SHP77 treated with DMSO at 0.1 percent for 48 hours (cell line): ENCODE results near the gene CYP3A4.

Source experiments
- DNase-seq: peaks from one replicate; lab custom pipeline; 2025; lab: John Stamatoyannopoulos, UW

The CYP3A4 gene

GRCh38 chr7:99720800-99721595, 63.0 kb downstream of the CYP3A4 start:
- no peak for DNase-seq

GRCh38 chr7:99719996-99720769, 63.8 kb downstream of the CYP3A4 start:
- DNase-seq, result no peak

DNA sequence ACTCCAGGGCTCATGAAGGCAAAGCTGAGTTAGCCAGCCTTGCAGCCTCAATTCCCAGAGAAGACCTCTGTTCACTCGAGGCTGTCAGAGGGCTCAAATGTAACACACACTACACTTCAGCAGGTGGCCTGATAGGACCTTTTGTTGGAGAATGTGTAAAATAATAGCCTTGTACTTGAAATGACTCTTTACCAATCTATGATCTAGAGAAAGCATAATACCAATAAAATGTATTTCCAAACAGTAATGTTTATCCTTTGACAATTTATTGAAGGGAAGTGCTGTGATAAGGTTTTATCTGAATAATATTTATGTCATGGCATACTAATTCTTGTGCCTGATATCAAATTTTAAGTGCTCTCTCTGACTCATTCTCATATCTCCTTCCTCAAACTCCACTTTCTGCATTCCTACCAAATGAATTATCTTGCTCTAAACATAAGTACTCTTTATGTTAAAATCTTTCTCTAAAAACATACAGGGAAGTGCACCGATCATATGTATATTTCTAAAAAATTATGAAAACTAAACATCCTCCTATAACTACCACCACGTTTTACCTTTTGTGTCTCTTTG, 69.9 kb downstream of the CYP3A4 start:
- DNase-seq, result no peak

GRCh38 chr7:99709838-99710578, 74.0 kb downstream of the CYP3A4 start:
- no peak for DNase-seq

- no peak for DNase-seq
Observed at GRCh38 chr7:99709260-99709659, 74.7 kb downstream of the CYP3A4 start.

GRCh38 chr7:99707096-99707495, 76.9 kb downstream of the CYP3A4 start:
- no peak for DNase-seq
